GM18526 (cell line): ENCODE results near the gene DCTN2.

Experiments used
- POLR2A ChIP-seq: IDR thresholded peaks from 3 replicates; pipeline ENCODE4 v1.6.1; 2011; ENCODE audit not compliant: insufficient read length; ENCODE audit errors: extremely low read depth

DCTN2 gene

DNA sequence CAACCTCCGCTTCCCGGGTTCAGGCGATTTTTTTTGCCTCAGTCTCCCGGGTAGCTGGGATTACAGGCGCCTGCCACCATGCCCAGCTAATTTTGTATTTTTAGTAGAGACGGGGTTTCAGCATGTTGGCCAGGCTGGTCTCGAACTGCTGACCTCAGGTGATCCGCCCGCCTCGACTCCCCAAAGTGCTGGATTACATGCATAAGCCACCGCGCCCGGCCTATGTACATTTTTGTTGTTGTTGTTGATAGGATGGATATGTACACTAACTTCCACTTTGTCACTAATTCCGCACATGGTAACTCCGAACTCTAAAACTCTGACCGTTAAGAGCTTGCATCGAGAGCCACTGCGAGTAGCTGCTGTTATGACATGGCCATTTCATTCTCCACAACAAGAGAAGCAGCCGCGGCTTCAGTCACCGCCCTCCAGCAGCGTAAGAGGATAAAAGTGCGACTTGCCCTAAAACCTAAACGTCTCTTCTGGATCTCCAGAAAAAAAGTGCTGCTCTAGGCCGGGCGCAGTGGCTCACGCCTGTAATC is 59.9 kb downstream of the DCTN2 start:
- TF ChIP-seq POLR2A = no peak

DNA sequence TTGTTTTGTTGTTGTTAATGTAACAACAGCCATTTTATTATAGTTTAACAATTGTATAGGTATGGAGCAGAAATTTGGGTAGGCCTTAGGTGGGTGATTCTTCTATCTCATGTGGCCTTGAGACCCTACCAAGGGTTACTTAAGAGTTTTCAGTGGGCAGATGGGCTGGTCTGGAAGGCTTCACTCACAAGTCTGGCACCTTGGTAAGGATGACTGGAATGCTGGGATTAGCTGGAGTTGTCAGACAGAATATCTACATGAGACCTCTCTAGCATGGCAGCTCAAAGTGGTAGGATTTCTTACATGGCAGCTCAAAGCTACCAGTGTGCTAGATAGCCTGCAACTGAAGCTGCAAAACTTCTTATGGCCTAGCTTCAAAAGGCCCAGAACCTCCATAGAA is 61.3 kb downstream of the DCTN2 start:
- no peak for TF ChIP-seq POLR2A

DNA sequence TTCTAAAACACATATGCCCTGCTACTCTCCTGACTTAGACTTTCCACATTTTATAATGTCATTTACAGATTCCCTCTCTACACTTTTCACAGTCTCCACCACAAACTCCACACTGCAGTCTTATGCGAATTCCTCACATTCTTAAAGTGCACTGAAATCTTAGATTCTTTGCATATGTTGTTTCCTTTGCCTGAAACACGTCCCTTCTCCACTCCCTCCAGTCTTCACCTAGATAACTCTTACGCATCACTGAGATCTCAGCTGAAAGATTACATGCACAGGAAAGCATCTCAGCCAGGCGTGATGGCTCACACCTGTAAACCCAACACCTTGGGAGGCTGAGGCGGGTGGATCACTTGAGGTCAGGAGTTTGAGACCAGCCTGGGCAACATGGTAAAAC is 63.5 kb downstream of the DCTN2 start:
- no peak for TF ChIP-seq POLR2A

DNA sequence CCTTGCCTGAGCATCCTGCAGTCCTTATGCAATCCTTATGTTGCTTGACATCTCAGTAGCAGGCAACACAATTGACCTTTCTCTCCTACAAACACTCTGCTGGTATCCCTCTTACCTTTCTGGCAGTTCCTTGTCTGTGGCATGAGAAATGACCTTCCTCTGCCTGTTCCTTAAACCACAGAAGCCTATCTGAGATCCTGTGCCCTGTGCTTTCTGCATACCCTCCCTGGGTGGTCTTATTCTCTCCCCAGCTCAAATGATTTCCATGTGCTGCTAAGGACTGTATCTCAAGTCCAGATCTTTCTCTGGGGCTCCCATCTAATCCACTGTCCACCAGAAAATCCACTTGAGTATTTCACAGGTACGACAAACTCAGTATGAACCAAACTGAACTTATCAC is 65.3 kb downstream of the DCTN2 start:
- TF ChIP-seq POLR2A = no peak
